Cortex of kidney (tissue), 1 donor: ENCODE data around the gene LOC128125822.
"Not testable (repeated sequence)": the region's sequence is repeated elsewhere in the genome, so short reads cannot be mapped to it uniquely, and the experiment has no call there.

Experiments
- DNase-seq: peaks from one replicate; lab custom pipeline; 2025; lab: John Stamatoyannopoulos, UW

Gene LOC128125822

GRCh38 chr6:63572044-63572746, at the start of gene LOC128125822, which contains the start of gene PTP4A1:
Gene LOC128125822 (plus strand): TSS chr6:63572480.
Gene PTP4A1 (plus strand): TSS chr6:63572480. CDS start chr6:63576881, 4,401 bp downstream.
- peak; percentile 67 for DNase-seq

- not testable (repeated sequence) for DNase-seq
Measured at GRCh38 chr6:63522911-63523287, 49.4 kb upstream of the LOC128125822 start.

GRCh38 chr6:63523630-63524029, 48.6 kb upstream of the LOC128125822 start:
- no peak for DNase-seq

GRCh38 chr6:63525186-63525878, 46.9 kb upstream of the LOC128125822 start:
- DNase-seq: no peak

GRCh38 chr6:63526931-63527330, 45.3 kb upstream of the LOC128125822 start:
- DNase-seq: no peak

GRCh38 chr6:63527658-63528514, 44.4 kb upstream of the LOC128125822 start:
- DNase-seq: no peak

GRCh38 chr6:63529498-63529897, 42.8 kb upstream of the LOC128125822 start:
- no peak for DNase-seq

- no peak for DNase-seq
Measured at GRCh38 chr6:63530182-63530581, 42.1 kb upstream of the LOC128125822 start.

- DNase-seq: no peak
Measured at GRCh38 chr6:63530991-63531390, 41.3 kb upstream of the LOC128125822 start.

GRCh38 chr6:63533026-63533425, 39.3 kb upstream of the LOC128125822 start:
- DNase-seq: no peak

- no peak for DNase-seq
Measured at GRCh38 chr6:63533952-63534351, 38.3 kb upstream of the LOC128125822 start.

- no peak for DNase-seq
Measured at GRCh38 chr6:63537201-63537958, 34.9 kb upstream of the LOC128125822 start.

- no peak for DNase-seq
Measured at GRCh38 chr6:63537959-63538300, 34.4 kb upstream of the LOC128125822 start.

GRCh38 chr6:63538550-63538949, 33.7 kb upstream of the LOC128125822 start:
- no peak for DNase-seq

- no peak for DNase-seq
Measured at GRCh38 chr6:63543001-63543400, 29.3 kb upstream of the LOC128125822 start.

GRCh38 chr6:63543982-63544381, 28.3 kb upstream of the LOC128125822 start:
- DNase-seq: no peak

GRCh38 chr6:63546236-63546635, 26.0 kb upstream of the LOC128125822 start:
- no peak for DNase-seq

GRCh38 chr6:63546697-63547096, 25.6 kb upstream of the LOC128125822 start:
- DNase-seq: no peak

- no peak for DNase-seq
Measured at GRCh38 chr6:63549076-63549475, 23.2 kb upstream of the LOC128125822 start.

- no peak for DNase-seq
Measured at GRCh38 chr6:63553208-63553607, 19.1 kb upstream of the LOC128125822 start.

GRCh38 chr6:63553900-63554299, 18.4 kb upstream of the LOC128125822 start:
- DNase-seq: no peak

- DNase-seq: no peak
Measured at GRCh38 chr6:63554782-63555181, 17.5 kb upstream of the LOC128125822 start.
